SH-SY5Y (cell line): Measurements from ENCODE around the gene CACNG7.

Experiments
- GATA2 ChIP-seq: IDR thresholded peaks from 2 replicates; pipeline ENCODE4 v1.6.1; 2011; ENCODE audit warnings: mild to moderate bottlenecking, low read depth, low read length
- GATA3 ChIP-seq: IDR thresholded peaks from 2 replicates; pipeline ENCODE4 v1.6.1; 2011; ENCODE audit warnings: low read depth, mild to moderate bottlenecking, low read length, moderate library complexity

DNA sequence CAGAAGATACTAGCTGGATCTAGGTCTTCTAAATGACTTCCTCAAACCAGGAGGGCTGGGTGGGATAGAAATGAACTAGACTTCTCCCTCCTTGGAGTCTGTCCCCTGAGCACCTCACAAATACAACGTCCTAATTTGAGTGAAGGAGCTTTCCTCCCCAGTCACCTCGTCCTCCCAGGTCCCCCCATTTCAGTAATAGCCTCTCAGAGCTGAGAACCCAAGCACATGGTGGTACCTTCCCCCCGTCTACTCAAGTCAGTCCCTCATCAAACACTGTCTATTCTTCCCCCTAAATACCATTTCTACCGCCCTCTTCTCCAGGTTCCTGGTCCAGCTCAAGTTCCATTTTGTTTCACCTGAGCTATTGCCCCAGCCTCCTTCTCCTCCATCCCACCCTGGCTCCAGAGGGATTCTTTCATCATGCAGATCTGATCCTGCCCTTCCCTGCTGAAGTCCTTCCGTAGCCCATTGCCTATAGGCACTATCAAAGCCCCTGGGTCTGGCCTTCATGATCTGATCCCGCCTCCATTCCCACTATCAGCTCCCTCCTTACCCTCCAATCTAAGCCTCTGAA, 32.3 kb upstream of the CACNG7 start:
- TF ChIP-seq GATA2 (no peak), GATA3 (no peak)
